ENCODE measurements around the gene TIMP1. TPM values are rescaled to one million over a fixed set of nuclear protein-coding genes. Genes with fewer than 3 reads are reported as not detected.

TIMP1 gene
- 1 to 10 TPM; 6.7 to 9.4 TPM for total RNA-seq

DNA sequence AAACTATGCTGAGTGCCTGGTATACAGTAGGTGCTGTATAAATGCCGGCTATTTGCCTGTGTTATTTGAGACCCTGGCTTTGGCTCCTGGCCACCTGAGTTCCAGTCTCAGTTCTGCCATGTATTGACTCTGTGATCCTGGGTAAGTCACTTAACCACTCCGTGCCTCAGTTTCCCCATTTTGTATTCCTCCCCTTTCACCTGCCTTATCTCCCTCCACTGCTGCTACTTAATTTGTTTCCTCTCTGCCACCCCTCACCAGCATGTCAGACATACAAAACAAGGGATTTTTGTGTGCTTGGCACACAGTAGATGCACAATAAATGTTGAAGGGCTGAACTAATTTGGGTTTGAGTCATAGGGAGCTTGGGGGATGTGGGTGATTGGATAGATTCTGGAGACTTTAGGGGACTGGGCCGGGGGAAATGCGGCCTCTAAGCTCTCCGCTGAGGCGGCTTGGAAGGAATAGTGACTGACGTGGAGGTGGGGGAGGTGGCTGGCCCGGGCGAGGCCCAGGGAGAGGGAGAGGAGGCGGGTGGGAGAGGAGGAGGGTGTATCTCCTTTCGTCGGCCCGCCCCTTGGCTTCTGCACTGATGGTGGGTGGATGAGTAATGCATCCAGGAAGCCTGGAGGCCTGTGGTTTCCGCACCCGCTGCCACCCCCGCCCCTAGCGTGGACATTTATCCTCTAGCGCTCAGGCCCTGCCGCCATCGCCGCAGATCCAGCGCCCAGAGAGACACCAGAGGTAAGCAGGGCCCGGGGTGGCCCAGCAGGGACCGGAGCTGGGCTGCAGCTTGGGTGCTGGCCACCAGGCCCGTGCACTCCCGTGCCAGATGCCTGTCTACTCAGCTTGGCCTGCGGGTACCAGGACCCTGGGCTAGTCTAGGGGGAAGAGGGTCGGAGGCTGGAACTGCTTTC, at the start of gene TIMP1:
Gene TIMP1 (plus strand): TSS at position 706 of the 917 bp plus-strand sequence. CDS start 980 bp downstream, outside the sequence.
- peak within 1 kb of the TSS; percentile 64 for H3K4me3 Mint-ChIP-seq

GRCh38 chrX:47539860-47540259, 42.4 kb upstream of the TIMP1 start:
- CTCF ChIA-PET, result interaction anchor here (0.7 kb wide), 1 partner anchor 142 kb away, joined by 3 read pairs; no protein-coding TSS in a partner anchor
- Mint-ChIP-seq H3K4me3 (no peak overlapping the region), H3K36me3 (ENCODE audit: low read depth) (no peaks in the 10 kb centered on the region), H3K27me3 (ENCODE audit: low read depth) (no peaks in the 10 kb centered on the region), H3K27ac (no peak overlapping the region), H3K4me1 (ENCODE audit: low read depth) (no peaks in the 10 kb centered on the region), H3K9me3 (no peaks in the 10 kb centered on the region)
- DNase-seq, result no peak
- intact Hi-C loops (cut with micrococcal nuclease), result no loop called here

More for the DNA sequence above, at the start of gene TIMP1:
- Mint-ChIP-seq H3K4me1 (ENCODE audit: low read depth) (peaks cover 41% of the 10 kb centered on the region), H3K9me3 (no peaks in the 10 kb centered on the region), H3K36me3 (ENCODE audit: low read depth) (no peaks in the 10 kb centered on the region), H3K27ac (peak within 1 kb of the TSS; percentile 43), H3K27me3 (ENCODE audit: low read depth) (no peaks in the 10 kb centered on the region)
- peak; percentile 92 for DNase-seq
- intact Hi-C loops (cut with micrococcal nuclease), result loop anchor here (1.0 kb wide), 1 partner anchor 76 kb away; no protein-coding TSS in a partner anchor
- CTCF ChIA-PET, result no interaction called here

- H3K4me3 Mint-ChIP-seq, result no peak overlapping the region
- intact Hi-C loops (cut with micrococcal nuclease), result no loop called here
- CTCF ChIA-PET, result no interaction called here
- no peak for DNase-seq
- no peaks in the 10 kb centered on the region for H3K27me3 Mint-ChIP-seq (ENCODE audit: low read depth)
- no peaks in the 10 kb centered on the region for H3K9me3 Mint-ChIP-seq
- H3K27ac Mint-ChIP-seq, result no peak overlapping the region
- no peaks in the 10 kb centered on the region for H3K4me1 Mint-ChIP-seq (ENCODE audit: low read depth)
- H3K36me3 Mint-ChIP-seq (ENCODE audit: low read depth), result no peaks in the 10 kb centered on the region
Measured at GRCh38 chrX:47540754-47541538, 41.3 kb upstream of the TIMP1 start.

- H3K36me3 Mint-ChIP-seq (ENCODE audit: low read depth), result no peaks in the 10 kb centered on the region
- H3K4me3 Mint-ChIP-seq, result no peak overlapping the region
- H3K27me3 Mint-ChIP-seq (ENCODE audit: low read depth), result no peaks in the 10 kb centered on the region
- no peak overlapping the region for H3K27ac Mint-ChIP-seq
- intact Hi-C loops (cut with micrococcal nuclease), result no loop called here
- CTCF ChIA-PET, result no interaction called here
- no peak for DNase-seq
- no peaks in the 10 kb centered on the region for H3K4me1 Mint-ChIP-seq (ENCODE audit: low read depth)
- no peaks in the 10 kb centered on the region for H3K9me3 Mint-ChIP-seq
Measured at GRCh38 chrX:47543496-47543895, 38.7 kb upstream of the TIMP1 start.

- peak overlapping the region; percentile 93 for H3K27ac Mint-ChIP-seq
- H3K9me3 Mint-ChIP-seq, result no peaks in the 10 kb centered on the region
- peak; percentile 92 for DNase-seq
- CTCF ChIA-PET, result no interaction called here
- peak overlapping the region; percentile 95 for H3K4me3 Mint-ChIP-seq
- peaks cover 1% of the 10 kb centered on the region for H3K36me3 Mint-ChIP-seq (ENCODE audit: low read depth)
- H3K4me1 Mint-ChIP-seq (ENCODE audit: low read depth), result peaks cover 13% of the 10 kb centered on the region
- intact Hi-C loops (cut with micrococcal nuclease), result no loop called here
- H3K27me3 Mint-ChIP-seq (ENCODE audit: low read depth), result no peaks in the 10 kb centered on the region
Measured at GRCh38 chrX:47556045-47556623, 26.1 kb upstream of the TIMP1 start.

- H3K9me3 Mint-ChIP-seq, result no peaks in the 10 kb centered on the region
- H3K36me3 Mint-ChIP-seq (ENCODE audit: low read depth), result peaks cover 6% of the 10 kb centered on the region
- H3K4me3 Mint-ChIP-seq, result no peak overlapping the region
- intact Hi-C loops (cut with micrococcal nuclease), result no loop called here
- H3K27ac Mint-ChIP-seq, result no peak overlapping the region
- DNase-seq, result no peak
- no peaks in the 10 kb centered on the region for H3K27me3 Mint-ChIP-seq (ENCODE audit: low read depth)
- peaks cover 24% of the 10 kb centered on the region for H3K4me1 Mint-ChIP-seq (ENCODE audit: low read depth)
- CTCF ChIA-PET, result no interaction called here
Measured at GRCh38 chrX:47558436-47558835, 23.8 kb upstream of the TIMP1 start.

DNA sequence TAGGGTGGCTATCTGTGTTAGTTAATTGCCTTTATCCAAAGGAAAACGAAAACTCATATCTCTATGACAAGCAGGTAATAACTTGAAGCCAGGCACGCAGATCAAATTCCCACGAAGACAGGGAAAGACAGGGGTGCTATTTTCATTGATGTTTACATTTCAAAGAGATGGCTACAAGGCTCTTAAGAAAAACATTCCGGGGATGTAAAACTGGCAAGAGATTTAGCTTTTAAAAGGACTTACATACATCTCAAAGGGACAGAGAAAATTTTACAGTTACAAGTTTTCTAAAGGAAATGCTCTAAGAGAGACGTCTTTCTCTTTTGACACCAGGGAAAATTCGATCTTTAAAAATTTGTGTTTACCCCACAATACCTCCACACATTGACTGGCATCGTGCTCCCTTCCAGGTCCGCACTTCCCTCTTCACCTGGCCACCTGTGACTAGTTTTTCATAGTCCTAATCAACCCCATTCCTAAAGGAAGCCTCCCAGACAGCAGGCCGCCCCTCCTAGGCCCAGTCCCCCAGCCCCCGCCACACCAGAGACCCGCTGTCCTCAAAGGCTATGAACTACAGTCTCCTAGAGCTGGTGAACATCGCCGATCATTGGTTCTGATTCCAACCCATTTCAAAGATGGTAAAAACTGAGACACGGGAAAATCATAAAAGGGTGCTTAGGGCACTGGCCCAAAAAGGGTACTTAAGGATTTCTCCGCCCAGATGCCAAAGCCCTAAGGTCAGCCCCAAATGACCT, 21.9 kb upstream of the TIMP1 start:
- peak overlapping the region; percentile 81 for H3K4me3 Mint-ChIP-seq
- CTCF ChIA-PET, result no interaction called here

GRCh38 chrX:47560934-47561658, 21.1 kb upstream of the TIMP1 start, which contains the start of gene ARAF:
ARAF (plus strand) TSS chrX:47561205; CDS start chrX:47562968, 1,763 bp downstream.
- Mint-ChIP-seq H3K9me3 (no peaks in the 10 kb centered on the region), H3K27ac (peak within 1 kb of the TSS; percentile 96), H3K4me1 (ENCODE audit: low read depth) (peaks cover 35% of the 10 kb centered on the region), H3K36me3 (ENCODE audit: low read depth) (peaks cover 13% of the 10 kb centered on the region), H3K27me3 (ENCODE audit: low read depth) (no peaks in the 10 kb centered on the region), H3K4me3 (peak within 1 kb of the TSS; percentile 81)
- peak; percentile 98 for DNase-seq
- intact Hi-C loops (cut with micrococcal nuclease), result loop anchor here (1.0 to 5.0 kb wide), 6 partner anchors 68 to 461 kb away; partner anchors contain the start of genes CDK16, CFP, ELK1 and ZNF81
- CTCF ChIA-PET, result interaction anchor here (1.7 kb wide), 1 partner anchor 67 kb away, joined by 3 read pairs; no protein-coding TSS in a partner anchor

More for the DNA sequence above, 21.9 kb upstream of the TIMP1 start:
- Mint-ChIP-seq H3K4me1 (ENCODE audit: low read depth) (peaks cover 37% of the 10 kb centered on the region), H3K27ac (peak overlapping the region; percentile 96), H3K9me3 (no peaks in the 10 kb centered on the region), H3K27me3 (ENCODE audit: low read depth) (no peaks in the 10 kb centered on the region), H3K36me3 (ENCODE audit: low read depth) (peaks cover 14% of the 10 kb centered on the region)
- intact Hi-C loops (cut with micrococcal nuclease), result loop anchor here (2.0 to 5.0 kb wide), 4 partner anchors 68 to 462 kb away; partner anchors contain the start of genes CFP, ELK1 and ZNF81
- no peak for DNase-seq

GRCh38 chrX:47561659-47562151, 20.5 kb upstream of the TIMP1 start:
- intact Hi-C loops (cut with micrococcal nuclease), result loop anchor here (1.0 to 5.0 kb wide), 6 partner anchors 67 to 461 kb away; partner anchors contain the start of genes CDK16, CFP, ELK1 and ZNF81
- Mint-ChIP-seq H3K27ac (peak overlapping the region; percentile 96), H3K27me3 (ENCODE audit: low read depth) (no peaks in the 10 kb centered on the region), H3K36me3 (ENCODE audit: low read depth) (peaks cover 13% of the 10 kb centered on the region), H3K9me3 (no peaks in the 10 kb centered on the region), H3K4me1 (ENCODE audit: low read depth) (peaks cover 33% of the 10 kb centered on the region), H3K4me3 (peak overlapping the region; percentile 81)
- CTCF ChIA-PET, result interaction anchor here (0.6 to 1.7 kb wide), 2 partner anchors 12 to 67 kb away, joined by 3 read pairs; no protein-coding TSS in a partner anchor
- DNase-seq, result no peak

DNA sequence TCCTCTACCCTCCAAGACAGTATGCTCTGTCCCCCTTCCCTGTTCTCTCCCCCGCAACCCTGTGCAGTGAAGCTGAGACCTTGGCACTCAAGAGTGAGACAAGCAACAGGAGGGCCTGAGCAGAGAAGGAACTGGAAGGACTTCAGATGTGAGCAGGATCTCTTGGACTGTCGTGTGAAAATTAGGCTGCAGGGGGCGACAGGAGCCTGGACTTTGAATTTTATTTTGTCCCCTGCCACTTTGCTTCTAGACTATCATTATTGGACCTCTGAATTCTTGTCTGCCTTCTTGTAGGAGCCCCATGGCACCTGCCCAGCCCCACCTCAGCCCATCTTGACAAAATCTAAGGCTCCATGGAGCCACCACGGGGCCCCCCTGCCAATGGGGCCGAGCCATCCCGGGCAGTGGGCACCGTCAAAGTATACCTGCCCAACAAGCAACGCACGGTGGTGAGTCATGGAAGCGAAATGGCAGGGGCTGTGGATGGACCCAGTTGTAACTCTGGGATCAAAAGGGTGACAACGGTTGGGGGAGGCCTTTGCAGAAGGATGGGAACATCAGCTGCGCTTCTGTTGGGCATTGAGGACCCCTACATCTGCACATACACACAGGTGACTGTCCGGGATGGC, 19.5 kb upstream of the TIMP1 start:
- Mint-ChIP-seq H3K9me3 (no peaks in the 10 kb centered on the region), H3K27me3 (ENCODE audit: low read depth) (no peaks in the 10 kb centered on the region), H3K4me1 (ENCODE audit: low read depth) (peaks cover 34% of the 10 kb centered on the region), H3K4me3 (peak overlapping the region; percentile 62), H3K36me3 (ENCODE audit: low read depth) (peaks cover 14% of the 10 kb centered on the region), H3K27ac (peak overlapping the region; percentile 36)
- CTCF ChIA-PET, result interaction anchor here (1.7 kb wide), 1 partner anchor 66 kb away, joined by 3 read pairs; no protein-coding TSS in a partner anchor
- intact Hi-C loops (cut with micrococcal nuclease), result loop anchor here (5.0 kb wide), 1 partner anchor 460 kb away; no protein-coding TSS in a partner anchor
- peak; percentile 52 for DNase-seq
